ENCODE results near the gene NXPH1. TPM values are rescaled to one million over a fixed set of nuclear protein-coding genes. Genes with fewer than 3 reads are reported as not detected.

The NXPH1 gene
- total RNA-seq, 1 experiment from 2014 or later = 1.2 TPM

DNA sequence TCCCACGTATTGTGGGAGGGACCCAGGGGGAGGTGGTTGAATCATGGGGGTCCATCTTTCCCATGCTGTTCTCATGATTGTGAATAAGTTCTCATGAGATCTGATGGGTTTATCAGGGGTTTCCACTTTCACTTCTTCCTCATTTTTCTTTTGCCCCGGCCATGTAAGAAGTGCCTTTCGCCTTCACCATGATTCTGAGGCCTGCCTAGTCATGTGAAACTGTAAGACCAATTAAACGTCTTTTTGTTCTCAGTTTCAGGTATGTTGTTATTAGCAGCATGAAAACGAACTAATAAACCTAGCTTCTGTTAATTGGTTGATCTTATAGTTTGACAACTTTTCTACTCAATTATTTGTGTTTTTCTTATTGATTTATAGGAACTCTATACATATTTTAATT lies 206.3 kb downstream of the NXPH1 start:
- DNase-seq = no peak
- no TSS peak for BruUV-seq (replicated peaks)
- intact Hi-C loops (cut with micrococcal nuclease; ENCODE audit: unreplicated experiment) = no loop called here
- Mint-ChIP-seq H3K27ac (ENCODE audit: unreplicated experiment) (no peak overlapping the region), H3K27me3 (ENCODE audit: insufficient read depth, unreplicated experiment) (no peaks in the 10 kb centered on the region), H3K4me1 (ENCODE audit: low read depth, unreplicated experiment) (peaks cover 6% of the 10 kb centered on the region), H3K36me3 (ENCODE audit: insufficient read depth, unreplicated experiment) (no peaks in the 10 kb centered on the region), H3K4me3 (ENCODE audit: unreplicated experiment) (no peak overlapping the region), H3K9me3 (ENCODE audit: unreplicated experiment) (no peaks in the 10 kb centered on the region)
- no peaks in the 10 kb centered on the region for H3K9me3 ChIP-seq
- CTCF ChIA-PET = no interaction called here
- no peaks in the 10 kb centered on the region for H3K36me3 ChIP-seq (ENCODE audit: control insufficient read depth, insufficient read depth, low read length)
- H3K27me3 ChIP-seq (replicated peaks; ENCODE audit: control insufficient read depth, insufficient read depth, low read length) = no peaks in the 10 kb centered on the region
- no peak for TF ChIP-seq CTCF (IDR thresholded peaks at IDR 0.05; ENCODE audit: insufficient read depth in 1 of 2, low read depth in 1 of 2, low read length in 1 of 2, severe bottlenecking in 1 of 2, unreplicated experiment in 1 of 2)
- no peaks in the 10 kb centered on the region for H3K4me1 ChIP-seq
- POLR2A ChIA-PET = no interaction called here
- H3K4me3 ChIP-seq (ENCODE audit: low read depth, low read length) = no peak overlapping the region

- Mint-ChIP-seq H3K4me3 (ENCODE audit: unreplicated experiment) (no peak overlapping the region), H3K9me3 (ENCODE audit: unreplicated experiment) (no peaks in the 10 kb centered on the region), H3K36me3 (ENCODE audit: insufficient read depth, unreplicated experiment) (no peaks in the 10 kb centered on the region), H3K27ac (ENCODE audit: unreplicated experiment) (no peak overlapping the region), H3K4me1 (ENCODE audit: low read depth, unreplicated experiment) (peaks cover 6% of the 10 kb centered on the region), H3K27me3 (ENCODE audit: insufficient read depth, unreplicated experiment) (no peaks in the 10 kb centered on the region)
- ChIA-PET POLR2A (no interaction called here), CTCF (no interaction called here)
- H3K4me1 ChIP-seq = no peaks in the 10 kb centered on the region
- intact Hi-C loops (cut with micrococcal nuclease; ENCODE audit: unreplicated experiment) = no loop called here
- no peak for TF ChIP-seq CTCF (IDR thresholded peaks at IDR 0.05; ENCODE audit: insufficient read depth in 1 of 2, low read depth in 1 of 2, low read length in 1 of 2, severe bottlenecking in 1 of 2, unreplicated experiment in 1 of 2)
- no peak overlapping the region for H3K4me3 ChIP-seq (ENCODE audit: low read depth, low read length)
- no peaks in the 10 kb centered on the region for H3K27me3 ChIP-seq (replicated peaks; ENCODE audit: control insufficient read depth, insufficient read depth, low read length)
- H3K36me3 ChIP-seq (ENCODE audit: control insufficient read depth, insufficient read depth, low read length) = no peaks in the 10 kb centered on the region
- no peaks in the 10 kb centered on the region for H3K9me3 ChIP-seq
- BruUV-seq (replicated peaks) = no TSS peak
- DNase-seq = no peak
Observed at GRCh38 chr7:8640671-8641070, 207.3 kb downstream of the NXPH1 start.

- TF ChIP-seq CTCF (IDR thresholded peaks at IDR 0.05; ENCODE audit: insufficient read depth in 1 of 2, low read depth in 1 of 2, low read length in 1 of 2, severe bottlenecking in 1 of 2, unreplicated experiment in 1 of 2) = no peak
- peaks cover 13% of the 10 kb centered on the region for H3K9me3 Mint-ChIP-seq (ENCODE audit: unreplicated experiment)
Observed at GRCh38 chr7:8668627-8669500, 235.5 kb downstream of the NXPH1 start.

More at GRCh38 chr7:8668627-8669500, 235.5 kb downstream of the NXPH1 start:
- intact Hi-C loops (cut with micrococcal nuclease; ENCODE audit: unreplicated experiment) = no loop called here
- H3K36me3 ChIP-seq (ENCODE audit: control insufficient read depth, insufficient read depth, low read length) = no peaks in the 10 kb centered on the region
- H3K9me3 ChIP-seq = no peaks in the 10 kb centered on the region
- no peaks in the 10 kb centered on the region for H3K27me3 Mint-ChIP-seq (ENCODE audit: insufficient read depth, unreplicated experiment)
- H3K27ac Mint-ChIP-seq (ENCODE audit: unreplicated experiment) = no peak overlapping the region
- 0 out of 2 replicates have a peak, but pooled peaks cover 3% of the 10 kb centered on the region for H3K4me1 ChIP-seq
- no peak for DNase-seq
- H3K4me1 Mint-ChIP-seq (ENCODE audit: low read depth, unreplicated experiment) = peaks cover 13% of the 10 kb centered on the region
- no peaks in the 10 kb centered on the region for H3K36me3 Mint-ChIP-seq (ENCODE audit: insufficient read depth, unreplicated experiment)
- no TSS peak for BruUV-seq (replicated peaks)
- POLR2A ChIA-PET = no interaction called here
- no peaks in the 10 kb centered on the region; the same call in 1 of the 2 replicates for H3K27me3 ChIP-seq (replicated peaks; ENCODE audit: control insufficient read depth, insufficient read depth, low read length)
- H3K4me3 Mint-ChIP-seq (ENCODE audit: unreplicated experiment) = no peak overlapping the region
- CTCF ChIA-PET = no interaction called here
- no peak overlapping the region for H3K4me3 ChIP-seq (ENCODE audit: low read depth, low read length)

Measured in Caco-2 (cell line).